Endodermal cell (in vitro differentiated cells): ENCODE results near the gene KCNJ3. TPM values are rescaled to one million over a fixed set of nuclear protein-coding genes. Genes with fewer than 3 reads are reported as not detected.

Source experiments
- DNase-seq: peaks from one replicate; pipeline ENCODE4 v3.0.0-alpha.2; 2017
- H3K27ac ChIP-seq: 2 replicates; pipeline ENCODE4 v1.5.1; 2013; ENCODE audit warnings: mild to moderate bottlenecking, low read depth, low read length, moderate library complexity
- H3K27me3 ChIP-seq: 2 replicates; pipeline ENCODE4 v1.6.1; 2013; ENCODE audit warnings: mild to moderate bottlenecking, low read length, moderate library complexity; ENCODE audit not compliant: insufficient read depth, control insufficient read depth, poor library complexity, severe bottlenecking
- H3K36me3 ChIP-seq: 2 replicates; pipeline ENCODE4 v1.7.0; 2013; ENCODE audit warnings: mild to moderate bottlenecking, low read length, moderate library complexity; ENCODE audit not compliant: control insufficient read depth, insufficient read depth
- H3K4me1 ChIP-seq: one replicate; pipeline ENCODE4 v1.7.0; 2013; ENCODE audit warnings: low read length; ENCODE audit not compliant: control insufficient read depth, insufficient read depth
- H3K4me3 ChIP-seq: 2 replicates; pipeline ENCODE4 v1.5.1; 2013; ENCODE audit warnings: mild to moderate bottlenecking, low read length, moderate library complexity
- H3K9ac ChIP-seq: 2 replicates; pipeline ENCODE4 v1.6.1; 2013; ENCODE audit warnings: mild to moderate bottlenecking, low read length, moderate library complexity; ENCODE audit not compliant: poor library complexity, severe bottlenecking; ENCODE audit errors: extremely low read depth
- H3K9me3 ChIP-seq: 2 replicates; pipeline ENCODE4 v1.6.1; 2013; ENCODE audit warnings: mild to moderate bottlenecking, low read length, moderate library complexity; ENCODE audit not compliant: control insufficient read depth
- H3K27ac Mint-ChIP-seq: 2 replicates; pipeline ENCODE4 v1.8.0; 2020; ENCODE audit warnings: mixed read lengths
- H3K27me3 Mint-ChIP-seq: 2 replicates; pipeline ENCODE4 v1.8.0; 2021; ENCODE audit warnings: mild to moderate bottlenecking, mixed read lengths; ENCODE audit not compliant: insufficient read depth
- H3K36me3 Mint-ChIP-seq: 2 replicates; pipeline ENCODE4 v1.8.0; 2020; ENCODE audit warnings: low read depth, mixed read lengths
- H3K4me1 Mint-ChIP-seq: 2 replicates; pipeline ENCODE4 v1.8.0; 2020; ENCODE audit warnings: mixed read lengths
- H3K4me3 Mint-ChIP-seq: 2 replicates; pipeline ENCODE4 v1.8.0; 2020; ENCODE audit warnings: mild to moderate bottlenecking, moderate library complexity, mixed read lengths
- H3K9me3 Mint-ChIP-seq: 2 replicates; pipeline ENCODE4 v1.8.0; 2020; ENCODE audit warnings: mild to moderate bottlenecking, mixed read lengths
- WGBS, 2 experiments: methylation state at CpG; one replicate each; pipeline versions ENCODE4 v1.1.5 to v1.1.7; 2013; ENCODE audit warnings: missing lambda C conversion rate in 2 of 2, mixed read lengths in 1 of 2; ENCODE audit not compliant: insufficient coverage in 1 of 2, insufficient read length in 1 of 2; 5-methylcytosine and 5-hydroxymethylcytosine counted together
- total RNA-seq, 2 donors: library from RNA; stranded (reverse); fragmentation: NEBNext Ultra II Directional in 1 of 2; extraction: Animal tissue kit (Norgen Biotek cat#: 25700) in 1 of 2; gene quantifications; 2 replicates in 1 of 2; 3 replicates in 1 of 2; pipeline ENCODE4 v1.2.1, GENCODE V29; 2021
- TF ChIP-seq, protein P1 (sequence below): fragments of 200-600 bp; sonication (generic); conservative IDR thresholded peaks from 2 replicates; pipeline ENCODE4 v1.5.0; 2021; ENCODE audit warnings: antibody characterized with exemption, mild to moderate bottlenecking

KCNJ3 gene
- total RNA-seq, 2 donors from 2014 or later: 4.3 to 7.6 TPM

DNA sequence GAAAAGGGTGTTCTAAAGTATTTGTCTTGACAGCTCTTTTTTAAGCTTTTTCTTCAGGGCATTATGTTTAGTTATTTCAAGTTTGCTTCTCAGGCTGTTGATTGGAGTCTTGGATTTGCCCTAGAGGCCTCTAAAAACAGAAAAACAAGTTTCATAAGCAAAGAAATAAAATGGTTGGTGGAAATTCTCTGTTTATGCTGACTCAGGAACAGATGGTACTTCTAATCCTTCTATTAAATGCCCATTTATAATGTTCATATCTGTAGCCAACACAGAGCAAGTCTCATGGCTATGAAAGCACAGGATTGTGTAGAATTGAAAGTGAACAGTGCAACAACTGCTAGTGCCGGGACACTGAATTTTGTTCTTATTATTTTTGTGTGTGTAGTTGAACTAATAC, 60.4 kb downstream of the KCNJ3 start:
- H3K27ac Mint-ChIP-seq: no peak overlapping the region
- 93 to 100% methylated on average over 1 of the region's 1 CpG for WGBS, 2 experiments
- H3K9me3 Mint-ChIP-seq: no peaks in the 10 kb centered on the region
- Histone ChIP-seq H3K4me1 (no peaks in the 10 kb centered on the region), H3K9ac (no peak overlapping the region), H3K9me3 (peaks cover 9% of the 10 kb centered on the region), H3K27me3 (no peaks in the 10 kb centered on the region), H3K4me3 (no peak overlapping the region), H3K27ac (no peak overlapping the region), H3K36me3 (no peaks in the 10 kb centered on the region)
- H3K4me1 Mint-ChIP-seq: peaks cover 3% of the 10 kb centered on the region
- peaks cover 8% of the 10 kb centered on the region for H3K27me3 Mint-ChIP-seq
- TF ChIP-seq, protein P1, sequence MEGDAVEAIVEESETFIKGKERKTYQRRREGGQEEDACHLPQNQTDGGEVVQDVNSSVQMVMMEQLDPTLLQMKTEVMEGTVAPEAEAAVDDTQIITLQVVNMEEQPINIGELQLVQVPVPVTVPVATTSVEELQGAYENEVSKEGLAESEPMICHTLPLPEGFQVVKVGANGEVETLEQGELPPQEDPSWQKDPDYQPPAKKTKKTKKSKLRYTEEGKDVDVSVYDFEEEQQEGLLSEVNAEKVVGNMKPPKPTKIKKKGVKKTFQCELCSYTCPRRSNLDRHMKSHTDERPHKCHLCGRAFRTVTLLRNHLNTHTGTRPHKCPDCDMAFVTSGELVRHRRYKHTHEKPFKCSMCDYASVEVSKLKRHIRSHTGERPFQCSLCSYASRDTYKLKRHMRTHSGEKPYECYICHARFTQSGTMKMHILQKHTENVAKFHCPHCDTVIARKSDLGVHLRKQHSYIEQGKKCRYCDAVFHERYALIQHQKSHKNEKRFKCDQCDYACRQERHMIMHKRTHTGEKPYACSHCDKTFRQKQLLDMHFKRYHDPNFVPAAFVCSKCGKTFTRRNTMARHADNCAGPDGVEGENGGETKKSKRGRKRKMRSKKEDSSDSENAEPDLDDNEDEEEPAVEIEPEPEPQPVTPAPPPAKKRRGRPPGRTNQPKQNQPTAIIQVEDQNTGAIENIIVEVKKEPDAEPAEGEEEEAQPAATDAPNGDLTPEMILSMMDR: no peak
- DNase-seq: no peak
- H3K36me3 Mint-ChIP-seq: no peaks in the 10 kb centered on the region
- H3K4me3 Mint-ChIP-seq: no peak overlapping the region

- H3K27ac ChIP-seq: no peak overlapping the region
- H3K4me1 Mint-ChIP-seq: peaks cover 3% of the 10 kb centered on the region
- H3K4me1 ChIP-seq: no peaks in the 10 kb centered on the region
- H3K27ac Mint-ChIP-seq: no peak overlapping the region
- peaks cover 20% of the 10 kb centered on the region for H3K27me3 Mint-ChIP-seq
- no peak overlapping the region for H3K4me3 Mint-ChIP-seq
- H3K27me3 ChIP-seq: no peaks in the 10 kb centered on the region
- no peaks in the 10 kb centered on the region for H3K9me3 Mint-ChIP-seq
- H3K9ac ChIP-seq: no peak overlapping the region
- no peaks in the 10 kb centered on the region for H3K36me3 Mint-ChIP-seq
- H3K4me3 ChIP-seq: no peak overlapping the region
- no peaks in the 10 kb centered on the region for H3K36me3 ChIP-seq
- peaks cover 9% of the 10 kb centered on the region for H3K9me3 ChIP-seq
- TF ChIP-seq, protein P1: no peak
- DNase-seq: no peak
- 100% methylated on average over 1 of the region's 2 CpGs; no CpG with 5 or more reads in 1 of the 2 experiments for WGBS, 2 experiments
Measured at GRCh38 chr2:154762638-154763037, 64.1 kb downstream of the KCNJ3 start.

DNA sequence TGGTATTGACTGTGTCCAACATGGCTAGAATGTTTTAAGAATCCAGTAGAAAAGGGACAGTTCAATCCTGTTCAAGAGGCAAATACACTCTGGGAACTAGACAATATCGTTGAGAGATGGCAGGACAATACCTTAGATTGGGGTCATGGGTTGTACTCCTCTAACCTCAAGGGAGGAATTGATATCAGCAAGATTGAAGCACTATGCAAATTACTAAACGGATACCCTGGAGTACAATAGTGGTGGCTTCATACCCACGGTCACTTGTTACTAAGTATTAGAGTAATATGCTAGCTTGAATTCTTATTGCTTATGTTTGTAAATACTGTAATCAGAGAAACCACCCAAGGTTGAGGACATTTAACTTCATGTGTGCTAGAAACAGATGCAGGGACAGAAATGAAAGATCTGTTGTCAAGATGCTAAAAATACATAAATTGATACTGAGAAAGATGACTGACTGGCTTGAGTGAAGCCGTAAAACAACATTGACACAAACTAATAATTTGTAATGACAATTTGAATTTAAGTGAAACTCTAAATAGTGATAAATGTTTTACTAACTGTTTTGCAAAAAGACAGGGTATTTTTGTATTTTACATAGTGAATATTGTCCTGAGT, 73.3 kb downstream of the KCNJ3 start:
- Mint-ChIP-seq H3K9me3 (no peaks in the 10 kb centered on the region), H3K4me1 (no peaks in the 10 kb centered on the region), H3K27ac (no peak overlapping the region), H3K36me3 (no peaks in the 10 kb centered on the region), H3K4me3 (no peak overlapping the region), H3K27me3 (peaks cover 3% of the 10 kb centered on the region)
- Histone ChIP-seq H3K27me3 (no peaks in the 10 kb centered on the region), H3K9me3 (no peaks in the 10 kb centered on the region), H3K36me3 (no peaks in the 10 kb centered on the region), H3K9ac (no peak overlapping the region), H3K27ac (no peak overlapping the region), H3K4me3 (no peak overlapping the region), H3K4me1 (no peaks in the 10 kb centered on the region)
- DNase-seq: no peak
- TF ChIP-seq, protein P1: no peak
- WGBS, 2 experiments: 89 to 95% methylated on average over 3 to 4 of the region's 4 CpGs
